Caco-2 (cell line): Measurements from ENCODE around the gene LIN37. TPM values are rescaled to one million over a fixed set of nuclear protein-coding genes. Genes with fewer than 3 reads are reported as not detected.

ENCODE experiments used
- BruUV-seq: library from RNA; stranded (reverse); fragments of 400-500 nt; replicated peaks from 2 replicates; lab custom pipeline; 2021; lab: Mats Ljungman, UMichigan
- CTCF ChIA-PET: fragments of 300-600 bp; sonication (Branson Sonifier 250); formaldehyde crosslinking; loops from one replicate; lab custom pipeline; 2022; ENCODE audit warnings: antibody characterized with exemption; lab: Charles Lee
- POLR2A ChIA-PET: fragments of 300-600 bp; sonication (Branson Sonifier 250); formaldehyde crosslinking; loops from one replicate; lab custom pipeline; 2022; ENCODE audit warnings: antibody characterized with exemption; lab: Charles Lee
- DNase-seq, 2 experiments: peaks; one replicate each; pipeline versions ENCODE4 v3.0.0 to v3.0.0-alpha.2; 2020 to 2022
- H3K27me3 ChIP-seq: replicated peaks from 2 replicates; pipeline ENCODE4 v1.6.0; 2011; ENCODE audit warnings: low read length; ENCODE audit not compliant: control insufficient read depth, insufficient read depth
- H3K36me3 ChIP-seq: 2 replicates; pipeline ENCODE4 v1.5.1; 2011; ENCODE audit warnings: low read length; ENCODE audit not compliant: control insufficient read depth, insufficient read depth
- H3K4me1 ChIP-seq: fragments of 250-450 bp; sonication (Bioruptor Pico); 2 replicates; pipeline ENCODE4 v1.5.1; 2020; ENCODE audit warnings: mild to moderate bottlenecking
- H3K4me3 ChIP-seq: 2 replicates; pipeline ENCODE4 v1.5.1; 2011; ENCODE audit warnings: low read depth, mild to moderate bottlenecking, control low read depth, low read length
- H3K9me3 ChIP-seq: fragments of 250-450 bp; sonication (Bioruptor Pico); 2 replicates; pipeline ENCODE4 v1.5.1; 2020; ENCODE audit warnings: mild to moderate bottlenecking, moderate library complexity
- H3K27ac Mint-ChIP-seq: one replicate; pipeline ENCODE4 v1.8.0; 2022; ENCODE audit warnings: mixed read lengths; ENCODE audit not compliant: unreplicated experiment
- H3K27me3 Mint-ChIP-seq: one replicate; pipeline ENCODE4 v1.8.0; 2022; ENCODE audit warnings: mixed read lengths; ENCODE audit not compliant: insufficient read depth, unreplicated experiment
- H3K36me3 Mint-ChIP-seq: one replicate; pipeline ENCODE4 v1.8.0; 2022; ENCODE audit warnings: mild to moderate bottlenecking, mixed read lengths; ENCODE audit not compliant: insufficient read depth, unreplicated experiment
- H3K4me1 Mint-ChIP-seq: one replicate; pipeline ENCODE4 v1.8.0; 2022; ENCODE audit warnings: low read depth, mixed read lengths; ENCODE audit not compliant: unreplicated experiment
- H3K4me3 Mint-ChIP-seq: one replicate; pipeline ENCODE4 v1.8.0; 2022; ENCODE audit warnings: mild to moderate bottlenecking, moderate library complexity, mixed read lengths; ENCODE audit not compliant: unreplicated experiment
- H3K9me3 Mint-ChIP-seq: one replicate; pipeline ENCODE4 v1.8.0; 2022; ENCODE audit warnings: mixed read lengths; ENCODE audit not compliant: unreplicated experiment
- intact Hi-C: fragments of 100-400 bp; cut with micrococcal nuclease; formaldehyde crosslinking; loops from one replicate; pipeline ENCODE4 v1.10.0; 2022; ENCODE audit not compliant: unreplicated experiment
- total RNA-seq: library from RNA; stranded (reverse); gene quantifications from 2 replicates; pipeline ENCODE4 v1.2.3, GENCODE V29; 2022
- TF ChIP-seq, protein P1 (sequence below), 2 experiments: fragments of 200-600 bp in 1 of 2; IDR thresholded peaks; 1 replicate in 1 of 2; 2 replicates in 1 of 2; pipeline versions ENCODE4 v1.5.1 to v1.8.0; 2011 to 2022; ENCODE audit warnings: antibody characterized with exemption in 1 of 2, control low read depth in 1 of 2, inconsistent platforms in 1 of 2, low read depth in 1 of 2, low read length in 1 of 2, mild to moderate bottlenecking in 1 of 2, moderate library complexity in 1 of 2; ENCODE audit not compliant: insufficient read depth in 1 of 2, severe bottlenecking in 1 of 2, unreplicated experiment in 1 of 2

Gene LIN37
- total RNA-seq, 1 experiment from 2014 or later, result 10.2 TPM

DNA sequence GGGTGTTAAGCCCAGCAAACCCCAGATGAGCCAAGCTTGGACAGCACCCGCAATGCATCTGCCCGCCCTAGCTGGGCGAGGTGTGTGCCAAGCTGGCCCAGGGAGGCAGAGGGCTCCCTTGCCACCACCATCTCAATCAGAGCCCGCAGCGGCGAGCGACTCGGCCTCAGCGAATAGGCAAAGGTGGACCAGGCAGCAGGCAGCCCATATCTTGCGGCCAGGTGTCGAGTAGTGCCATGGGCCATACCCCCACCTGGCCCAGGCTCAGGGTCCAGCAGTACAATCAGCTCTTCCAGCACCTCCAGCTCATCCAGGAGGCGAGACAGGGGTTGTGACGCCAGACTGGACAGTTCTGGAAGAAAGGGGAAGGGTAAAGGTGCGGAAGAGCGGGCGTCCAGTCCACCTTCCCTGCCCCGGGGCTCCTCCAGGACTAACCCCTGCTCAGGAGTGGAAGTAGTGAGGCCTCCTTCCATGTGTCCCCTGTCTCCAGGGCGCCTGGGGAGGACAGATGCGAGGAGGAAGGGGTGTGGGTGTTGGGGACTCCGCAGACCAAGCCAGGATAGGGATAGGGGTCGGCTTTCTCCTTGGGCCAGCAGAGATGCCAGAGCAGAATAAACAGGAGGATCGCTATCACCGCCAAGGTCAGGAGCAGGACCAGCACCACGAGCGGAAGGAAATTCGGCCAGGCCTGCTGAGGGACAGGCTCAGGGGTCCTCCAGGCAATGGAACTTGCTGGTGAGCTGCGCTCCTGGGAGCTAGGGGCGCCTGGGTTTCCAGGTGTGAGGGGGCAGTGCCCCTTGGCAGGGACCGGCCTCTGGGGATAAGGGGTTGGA lies 8.9 kb upstream of the LIN37 start:
- ChIA-PET CTCF (interaction anchor here (1.0 kb wide), 1 partner anchor 9 kb away, joined by 3 read pairs; the partner anchor contains the start of gene LIN37), POLR2A (interaction anchor here (1.0 to 1.1 kb wide), 2 partner anchors 9 to 21 kb away, joined by 3 to 4 read pairs; partner anchors contain the start of gene LIN37)
- Histone ChIP-seq H3K4me3 (peak overlapping the region; percentile 53), H3K9me3 (no peaks in the 10 kb centered on the region), H3K4me1 (peaks cover 6% of the 10 kb centered on the region; the same call in 1 of the 2 replicates), H3K27me3 (no peaks in the 10 kb centered on the region), H3K36me3 (peaks cover 8% of the 10 kb centered on the region; the same call in 1 of the 2 replicates)
- Mint-ChIP-seq H3K27ac (peak overlapping the region; percentile 87), H3K27me3 (no peaks in the 10 kb centered on the region), H3K36me3 (peaks cover 76% of the 10 kb centered on the region), H3K4me1 (peaks cover 11% of the 10 kb centered on the region), H3K9me3 (no peaks in the 10 kb centered on the region), H3K4me3 (peak overlapping the region; percentile 97)
- intact Hi-C loops, result loop anchor here (1.0 to 2.0 kb wide), 2 partner anchors 22 to 47 kb away; no protein-coding TSS in a partner anchor
- no TSS peak for BruUV-seq
- DNase-seq, result no peak
- TF ChIP-seq, protein P1, sequence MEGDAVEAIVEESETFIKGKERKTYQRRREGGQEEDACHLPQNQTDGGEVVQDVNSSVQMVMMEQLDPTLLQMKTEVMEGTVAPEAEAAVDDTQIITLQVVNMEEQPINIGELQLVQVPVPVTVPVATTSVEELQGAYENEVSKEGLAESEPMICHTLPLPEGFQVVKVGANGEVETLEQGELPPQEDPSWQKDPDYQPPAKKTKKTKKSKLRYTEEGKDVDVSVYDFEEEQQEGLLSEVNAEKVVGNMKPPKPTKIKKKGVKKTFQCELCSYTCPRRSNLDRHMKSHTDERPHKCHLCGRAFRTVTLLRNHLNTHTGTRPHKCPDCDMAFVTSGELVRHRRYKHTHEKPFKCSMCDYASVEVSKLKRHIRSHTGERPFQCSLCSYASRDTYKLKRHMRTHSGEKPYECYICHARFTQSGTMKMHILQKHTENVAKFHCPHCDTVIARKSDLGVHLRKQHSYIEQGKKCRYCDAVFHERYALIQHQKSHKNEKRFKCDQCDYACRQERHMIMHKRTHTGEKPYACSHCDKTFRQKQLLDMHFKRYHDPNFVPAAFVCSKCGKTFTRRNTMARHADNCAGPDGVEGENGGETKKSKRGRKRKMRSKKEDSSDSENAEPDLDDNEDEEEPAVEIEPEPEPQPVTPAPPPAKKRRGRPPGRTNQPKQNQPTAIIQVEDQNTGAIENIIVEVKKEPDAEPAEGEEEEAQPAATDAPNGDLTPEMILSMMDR (IDR thresholded peaks at IDR 0.05; ENCODE audit: insufficient read depth in 1 of 2, low read depth in 1 of 2, low read length in 1 of 2, severe bottlenecking in 1 of 2, unreplicated experiment in 1 of 2), result no peak

DNA sequence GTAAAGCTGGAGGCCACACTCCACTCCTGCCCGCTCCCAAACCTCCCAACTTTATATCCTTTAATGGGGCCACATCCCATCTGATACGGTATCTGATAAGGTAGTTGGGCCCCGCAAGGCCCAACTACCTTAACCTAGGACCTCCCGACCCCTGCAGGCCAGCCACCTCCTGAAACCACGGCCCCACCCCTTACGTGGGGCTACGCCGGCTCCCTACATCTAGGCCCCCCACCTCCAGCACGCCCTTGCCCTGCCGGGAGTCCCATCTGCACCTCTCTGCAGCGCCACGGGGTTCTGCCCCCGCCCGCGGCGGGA lies 8.3 kb upstream of the LIN37 start:
- H3K36me3 ChIP-seq, result peaks cover 8% of the 10 kb centered on the region; the same call in 1 of the 2 replicates
- no peaks in the 10 kb centered on the region for H3K27me3 ChIP-seq
- H3K27me3 Mint-ChIP-seq, result no peaks in the 10 kb centered on the region
- peak overlapping the region; percentile 87 for H3K27ac Mint-ChIP-seq
- TF ChIP-seq, protein P1 (IDR thresholded peaks at IDR 0.05; ENCODE audit: insufficient read depth in 1 of 2, low read depth in 1 of 2, low read length in 1 of 2, severe bottlenecking in 1 of 2, unreplicated experiment in 1 of 2), result no peak
- no TSS peak for BruUV-seq
- POLR2A ChIA-PET, result interaction anchor here (1.0 to 1.2 kb wide), 7 partner anchors 8 to 191 kb away, joined by 3 to 7 read pairs (median 4); partner anchors contain the start of genes COX6B1 and LIN37
- H3K4me3 ChIP-seq, result peak overlapping the region; percentile 53
- H3K36me3 Mint-ChIP-seq, result peaks cover 74% of the 10 kb centered on the region
- H3K4me1 ChIP-seq, result peaks cover 8% of the 10 kb centered on the region; the same call in 1 of the 2 replicates
- intact Hi-C loops, result loop anchor here (1.0 to 2.0 kb wide), 2 partner anchors 23 to 47 kb away; no protein-coding TSS in a partner anchor
- no peaks in the 10 kb centered on the region for H3K9me3 ChIP-seq
- no peaks in the 10 kb centered on the region for H3K9me3 Mint-ChIP-seq
- H3K4me1 Mint-ChIP-seq, result peaks cover 11% of the 10 kb centered on the region
- peak overlapping the region; percentile 97 for H3K4me3 Mint-ChIP-seq
- no peak for DNase-seq
- CTCF ChIA-PET, result interaction anchor here (0.9 to 1.2 kb wide), 7 partner anchors 8 to 191 kb away, joined by 3 to 13 read pairs (median 5); partner anchors contain the start of gene LIN37
